DND-41 (cell line): Measurements from ENCODE around the gene PDE1C.

Experiments
- CTCF ChIP-seq: IDR thresholded peaks from 2 replicates; pipeline ENCODE4 v1.5.1; 2012; ENCODE audit warnings: borderline replicate concordance, low read length, moderate library complexity, mild to moderate bottlenecking; ENCODE audit not compliant: poor library complexity, severe bottlenecking; ENCODE audit errors: extremely low read depth
- EZH2 ChIP-seq: IDR thresholded peaks from 3 replicates; pipeline ENCODE4 v1.6.1; 2012; ENCODE audit warnings: borderline replicate concordance, low read depth, mild to moderate bottlenecking, moderate library complexity, low read length, inconsistent platforms; ENCODE audit not compliant: severe bottlenecking

- TF ChIP-seq CTCF = no peak
- TF ChIP-seq EZH2 = no peak
Measured at GRCh38 chr7:31724696-31725095, 345.5 kb downstream of the PDE1C start.
